Upper lobe of left lung (tissue), 4 donors: ENCODE measurements around the gene ZDHHC8.

Experiments
- CTCF ChIP-seq, 6 experiments: fragments of 450-650 bp in 4 of 6; fragments of 200-600 bp in 2 of 6; sonication (generic) in 2 of 6; IDR thresholded peaks; one replicate each; pipeline ENCODE4 v1.5.1; 2016 to 2019; ENCODE audit warnings: antibody characterized with exemption in 6 of 6
- POLR2A ChIP-seq, 4 donors: fragments of 450-650 bp; IDR thresholded peaks; one replicate each; pipeline ENCODE4 v1.5.1; 2016 to 2017; ENCODE audit warnings: antibody characterized with exemption in 4 of 4, mild to moderate bottlenecking in 2 of 4
- POLR2AphosphoS5 ChIP-seq, 2 donors: sonication (generic); formaldehyde crosslinking; IDR thresholded peaks; one replicate each; pipeline ENCODE4 v1.5.1; 2017; ENCODE audit warnings: antibody characterized with exemption in 2 of 2

GRCh38 chr22:20088263-20088648 is 43.3 kb upstream of the ZDHHC8 start:
- TF ChIP-seq CTCF (IDR thresholded peaks at IDR 0.05) (no peak), POLR2A (IDR thresholded peaks at IDR 0.05) (no peak), POLR2AphosphoS5 (IDR thresholded peaks at IDR 0.05) (no peak)
